Measurements from ENCODE around the gene RGS9BP.

The RGS9BP gene

DNA sequence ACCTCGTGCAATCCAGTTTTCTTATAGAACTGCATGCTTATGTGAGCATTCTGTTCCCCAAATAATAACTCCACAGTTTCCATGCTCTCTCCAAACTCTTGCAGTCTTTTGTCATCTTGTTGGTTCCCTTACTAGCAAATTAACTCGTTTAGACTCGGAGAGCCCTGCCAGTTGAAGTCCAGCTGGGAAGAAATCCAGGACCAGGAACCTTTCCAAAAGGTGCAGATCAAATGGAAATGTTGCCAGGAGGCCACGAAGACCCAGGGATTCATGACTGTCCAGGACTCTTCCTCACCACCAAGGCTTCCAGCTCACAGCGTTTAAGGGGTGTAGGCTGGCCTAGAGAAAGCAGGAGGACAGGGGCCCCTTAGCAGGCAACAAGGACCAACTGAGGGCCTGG is 41.8 kb downstream of the RGS9BP start:
- Histone ChIP-seq H2AFZ (ENCODE audit: low read depth, low read length, severe bottlenecking) (no peak overlapping the region), H3F3A (ENCODE audit: insufficient read depth) (no peaks in the 10 kb centered on the region), H3K9me3 (ENCODE audit: insufficient read depth, low read length) (no peaks in the 10 kb centered on the region), H3K9ac (ENCODE audit: low read length) (no peak overlapping the region), H3K4me2 (ENCODE audit: low read depth, low read length, poor library complexity, severe bottlenecking) (no peak overlapping the region), H4K20me1 (ENCODE audit: low read depth, low read length) (no peaks in the 10 kb centered on the region), H3K9me2 (replicated peaks; ENCODE audit: insufficient read depth, low read length) (no peaks in the 10 kb centered on the region), H3K79me2 (ENCODE audit: insufficient read depth, low read length) (no peaks in the 10 kb centered on the region), H3K4me3 (ENCODE audit: insufficient read depth, low read length, poor library complexity, severe bottlenecking) (no peak overlapping the region), H3K27me3 (ENCODE audit: low read length) (no peaks in the 10 kb centered on the region), H3K36me3 (ENCODE audit: low read length) (no peaks in the 10 kb centered on the region), H3K27ac (ENCODE audit: low read depth, low read length) (no peak overlapping the region)
- TF ChIP-seq, protein P1, sequence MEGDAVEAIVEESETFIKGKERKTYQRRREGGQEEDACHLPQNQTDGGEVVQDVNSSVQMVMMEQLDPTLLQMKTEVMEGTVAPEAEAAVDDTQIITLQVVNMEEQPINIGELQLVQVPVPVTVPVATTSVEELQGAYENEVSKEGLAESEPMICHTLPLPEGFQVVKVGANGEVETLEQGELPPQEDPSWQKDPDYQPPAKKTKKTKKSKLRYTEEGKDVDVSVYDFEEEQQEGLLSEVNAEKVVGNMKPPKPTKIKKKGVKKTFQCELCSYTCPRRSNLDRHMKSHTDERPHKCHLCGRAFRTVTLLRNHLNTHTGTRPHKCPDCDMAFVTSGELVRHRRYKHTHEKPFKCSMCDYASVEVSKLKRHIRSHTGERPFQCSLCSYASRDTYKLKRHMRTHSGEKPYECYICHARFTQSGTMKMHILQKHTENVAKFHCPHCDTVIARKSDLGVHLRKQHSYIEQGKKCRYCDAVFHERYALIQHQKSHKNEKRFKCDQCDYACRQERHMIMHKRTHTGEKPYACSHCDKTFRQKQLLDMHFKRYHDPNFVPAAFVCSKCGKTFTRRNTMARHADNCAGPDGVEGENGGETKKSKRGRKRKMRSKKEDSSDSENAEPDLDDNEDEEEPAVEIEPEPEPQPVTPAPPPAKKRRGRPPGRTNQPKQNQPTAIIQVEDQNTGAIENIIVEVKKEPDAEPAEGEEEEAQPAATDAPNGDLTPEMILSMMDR (IDR thresholded peaks at IDR 0.05; ENCODE audit: insufficient read depth, low read length, poor library complexity, severe bottlenecking): no peak
- TF ChIP-seq EZH2phosphoT487 (conservative IDR thresholded peaks at IDR 0.05; ENCODE audit: low read length): no peak

DNA sequence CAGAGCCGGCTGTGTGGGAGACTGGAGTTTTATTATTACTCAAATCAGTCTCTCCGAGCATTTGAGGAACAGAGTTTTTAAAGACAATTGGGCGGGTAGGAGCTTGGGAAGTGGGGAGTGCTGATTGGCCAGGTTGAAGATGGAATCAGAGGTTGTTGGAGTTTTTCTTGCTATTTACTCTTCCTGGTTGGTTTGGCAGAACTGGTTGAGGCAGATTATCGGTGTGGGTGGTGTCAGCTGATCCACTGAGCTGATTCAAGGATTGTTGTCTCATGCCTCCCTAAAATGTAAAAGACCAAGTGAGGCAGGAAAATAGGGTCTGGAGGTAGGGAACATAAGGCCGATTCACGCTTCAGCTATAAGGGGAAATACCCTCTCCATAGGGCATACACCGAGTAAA is 42.6 kb downstream of the RGS9BP start:
- TF ChIP-seq, protein P1 (IDR thresholded peaks at IDR 0.05; ENCODE audit: insufficient read depth, low read length, poor library complexity, severe bottlenecking): no peak
- no peak for TF ChIP-seq EZH2phosphoT487 (conservative IDR thresholded peaks at IDR 0.05; ENCODE audit: low read length)
- Histone ChIP-seq H2AFZ (ENCODE audit: low read depth, low read length, severe bottlenecking) (no peak overlapping the region), H3F3A (ENCODE audit: insufficient read depth) (no peaks in the 10 kb centered on the region), H3K36me3 (ENCODE audit: low read length) (no peaks in the 10 kb centered on the region), H3K27ac (ENCODE audit: low read depth, low read length) (no peak overlapping the region), H3K9me2 (replicated peaks; ENCODE audit: insufficient read depth, low read length) (no peaks in the 10 kb centered on the region), H3K4me2 (ENCODE audit: low read depth, low read length, poor library complexity, severe bottlenecking) (no peak overlapping the region), H3K9me3 (ENCODE audit: insufficient read depth, low read length) (no peaks in the 10 kb centered on the region), H3K79me2 (ENCODE audit: insufficient read depth, low read length) (no peaks in the 10 kb centered on the region), H3K4me3 (ENCODE audit: insufficient read depth, low read length, poor library complexity, severe bottlenecking) (no peak overlapping the region), H3K27me3 (ENCODE audit: low read length) (no peaks in the 10 kb centered on the region), H3K9ac (ENCODE audit: low read length) (no peak overlapping the region), H4K20me1 (ENCODE audit: low read depth, low read length) (no peaks in the 10 kb centered on the region)

DNA sequence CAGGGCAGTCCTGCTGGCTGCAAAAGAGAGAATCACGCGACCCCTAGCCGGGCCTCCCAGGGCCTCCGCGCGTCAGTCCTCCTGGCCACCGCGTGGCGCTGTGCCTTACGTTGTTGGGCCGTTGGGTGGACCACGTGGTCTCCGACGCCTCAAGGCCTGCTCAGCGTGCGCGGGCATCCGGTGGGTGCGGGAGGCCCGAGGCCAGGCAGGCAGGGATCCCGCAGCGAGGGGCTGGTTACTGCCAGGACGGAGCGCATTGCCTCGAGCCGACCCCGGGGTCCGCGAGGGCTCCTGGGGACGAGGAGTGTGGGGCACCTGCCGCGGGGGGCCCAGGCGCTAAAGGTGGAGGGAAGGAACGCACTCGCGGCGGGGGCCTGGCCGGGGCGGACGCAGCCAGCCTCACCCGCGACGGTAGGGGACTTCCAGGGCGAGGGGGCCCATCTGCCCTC is 44.0 kb downstream of the RGS9BP start, which contains the start of gene TDRD12:
TDRD12 (plus strand) TSS at position 157 of the 449 bp plus-strand sequence. CDS start 306 bp downstream, outside the sequence.
- Histone ChIP-seq H4K20me1 (ENCODE audit: low read depth, low read length) (no peaks in the 10 kb centered on the region), H3F3A (ENCODE audit: insufficient read depth) (no peaks in the 10 kb centered on the region), H3K9me3 (ENCODE audit: insufficient read depth, low read length) (no peaks in the 10 kb centered on the region), H3K27me3 (ENCODE audit: low read length) (no peaks in the 10 kb centered on the region), H3K79me2 (ENCODE audit: insufficient read depth, low read length) (no peaks in the 10 kb centered on the region), H3K36me3 (ENCODE audit: low read length) (no peaks in the 10 kb centered on the region), H3K9ac (ENCODE audit: low read length) (no peak within 1 kb of the TSS), H3K4me2 (ENCODE audit: low read depth, low read length, poor library complexity, severe bottlenecking) (no peak within 1 kb of the TSS), H3K27ac (ENCODE audit: low read depth, low read length) (no peak within 1 kb of the TSS), H3K4me3 (ENCODE audit: insufficient read depth, low read length, poor library complexity, severe bottlenecking) (no peak within 1 kb of the TSS), H3K9me2 (replicated peaks; ENCODE audit: insufficient read depth, low read length) (no peaks in the 10 kb centered on the region), H2AFZ (ENCODE audit: low read depth, low read length, severe bottlenecking) (no peak within 1 kb of the TSS)
- no peak for TF ChIP-seq EZH2phosphoT487 (conservative IDR thresholded peaks at IDR 0.05; ENCODE audit: low read length)
- TF ChIP-seq, protein P1 (IDR thresholded peaks at IDR 0.05; ENCODE audit: insufficient read depth, low read length, poor library complexity, severe bottlenecking): no peak

All from SU-DHL-6 (cell line).